ENCODE measurements around the gene FAM131A. TPM values are rescaled to one million over a fixed set of nuclear protein-coding genes. Genes with fewer than 3 reads are reported as not detected.
A peak's percentile ranks its signal among the peaks of the same experiment; 100 is the strongest.

Gene FAM131A
- total and polyA plus RNA-seq, 4 donors, result 0.81 to 5.7 (median 2.7) TPM

DNA sequence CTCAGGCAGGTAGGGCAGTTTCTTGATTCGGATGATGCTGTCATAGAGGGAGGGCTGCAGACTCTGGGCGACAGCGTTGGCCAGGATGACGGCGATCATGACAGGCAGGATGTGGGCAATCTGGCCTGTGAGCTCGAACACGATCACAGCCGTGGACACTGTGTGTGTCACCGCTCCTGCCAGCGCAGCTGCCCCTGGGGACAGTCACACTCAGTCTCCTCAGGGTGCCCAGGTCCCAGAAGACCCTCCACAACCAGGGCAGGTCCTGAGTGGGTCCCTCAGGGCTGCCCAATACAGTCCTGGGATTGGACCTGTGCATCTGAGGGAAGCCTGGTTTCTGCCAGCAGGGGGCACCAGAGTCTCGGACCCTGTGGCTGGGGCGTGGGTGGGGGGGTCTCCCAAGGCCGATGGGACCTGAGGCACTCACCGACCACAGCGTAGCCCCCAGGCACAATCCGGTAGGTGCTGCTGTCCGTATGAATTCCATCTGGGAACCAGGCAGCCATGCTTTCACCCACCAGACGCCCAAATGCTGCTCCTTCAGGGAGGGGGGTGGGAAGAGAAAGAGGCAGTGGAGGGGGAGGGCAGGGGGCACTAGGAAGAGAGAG, 16.8 kb downstream of the FAM131A start:
- no peak overlapping the region for H3K27ac ChIP-seq (ENCODE audit: low read depth in 1 of 2, low read length in 2 of 2)
- 52% methylated on average over 18 of the region's 18 CpGs for whole genome bisulfite sequencing
- peaks cover 8 to 21% (median 14%) of the 10 kb centered on the region in 4 donors for H3K4me1 ChIP-seq (ENCODE audit: control insufficient read depth in 4 of 4, insufficient read depth in 4 of 4, low read length in 3 of 4)
- no peaks in the 10 kb centered on the region for H3K36me3 ChIP-seq (ENCODE audit: control insufficient read depth in 4 of 4, insufficient read depth in 3 of 4, low read depth in 1 of 4, low read length in 3 of 4)
- TF ChIP-seq, protein P1, sequence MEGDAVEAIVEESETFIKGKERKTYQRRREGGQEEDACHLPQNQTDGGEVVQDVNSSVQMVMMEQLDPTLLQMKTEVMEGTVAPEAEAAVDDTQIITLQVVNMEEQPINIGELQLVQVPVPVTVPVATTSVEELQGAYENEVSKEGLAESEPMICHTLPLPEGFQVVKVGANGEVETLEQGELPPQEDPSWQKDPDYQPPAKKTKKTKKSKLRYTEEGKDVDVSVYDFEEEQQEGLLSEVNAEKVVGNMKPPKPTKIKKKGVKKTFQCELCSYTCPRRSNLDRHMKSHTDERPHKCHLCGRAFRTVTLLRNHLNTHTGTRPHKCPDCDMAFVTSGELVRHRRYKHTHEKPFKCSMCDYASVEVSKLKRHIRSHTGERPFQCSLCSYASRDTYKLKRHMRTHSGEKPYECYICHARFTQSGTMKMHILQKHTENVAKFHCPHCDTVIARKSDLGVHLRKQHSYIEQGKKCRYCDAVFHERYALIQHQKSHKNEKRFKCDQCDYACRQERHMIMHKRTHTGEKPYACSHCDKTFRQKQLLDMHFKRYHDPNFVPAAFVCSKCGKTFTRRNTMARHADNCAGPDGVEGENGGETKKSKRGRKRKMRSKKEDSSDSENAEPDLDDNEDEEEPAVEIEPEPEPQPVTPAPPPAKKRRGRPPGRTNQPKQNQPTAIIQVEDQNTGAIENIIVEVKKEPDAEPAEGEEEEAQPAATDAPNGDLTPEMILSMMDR (IDR thresholded peaks at IDR 0.05; ENCODE audit: low read depth, low read length, missing input control), result peak; percentile 56
- TF ChIP-seq TAF1 (conservative IDR thresholded peaks at IDR 0.05) (no peak), RAD21 (IDR thresholded peaks at IDR 0.05) (peak; percentile 54 to 77)
- H3K27me3 ChIP-seq (ENCODE audit: control insufficient read depth in 4 of 4, insufficient read depth in 4 of 4, low read length in 3 of 4), result no peaks in the 10 kb centered on the region
- peak; percentile 83 for DNase-seq (ENCODE audit: low spot score)
- H3K9me3 ChIP-seq (ENCODE audit: control insufficient read depth in 4 of 4, low read length in 3 of 4), result no peaks in the 10 kb centered on the region
- no peak overlapping the region for H3K9ac ChIP-seq (ENCODE audit: low read depth in 1 of 2, low read length in 2 of 2)
- H3K4me3 ChIP-seq (ENCODE audit: low read depth in 1 of 3, low read length in 3 of 3), result no peak overlapping the region

DNA sequence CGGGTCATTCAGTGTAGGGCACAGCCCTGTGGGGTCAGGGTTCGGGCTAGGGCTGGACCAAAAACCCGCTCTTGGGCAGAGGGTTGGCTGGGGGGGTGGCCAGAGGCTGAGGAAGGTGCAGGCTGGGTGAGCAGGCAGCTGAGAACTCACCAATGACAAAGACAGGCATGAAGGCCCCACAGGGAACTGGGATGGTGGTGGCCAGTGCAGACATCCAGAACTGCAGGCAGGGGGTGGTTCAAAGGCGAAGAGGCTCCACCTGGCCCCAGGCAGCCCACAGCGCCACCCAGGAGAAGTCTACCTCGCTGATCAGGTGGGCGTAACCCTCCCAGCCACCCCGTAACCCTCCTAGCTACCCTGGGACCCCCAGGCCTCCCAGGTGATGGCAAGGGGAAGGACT, 17.4 kb downstream of the FAM131A start:
- Histone ChIP-seq H3K9ac (ENCODE audit: low read depth in 1 of 2, low read length in 2 of 2) (no peak overlapping the region), H3K27me3 (ENCODE audit: control insufficient read depth in 4 of 4, insufficient read depth in 4 of 4, low read length in 3 of 4) (no peaks in the 10 kb centered on the region), H3K4me1 (ENCODE audit: control insufficient read depth in 4 of 4, insufficient read depth in 4 of 4, low read length in 3 of 4) (peaks cover 8 to 22% (median 14%) of the 10 kb centered on the region in 4 donors), H3K4me3 (ENCODE audit: low read depth in 1 of 3, low read length in 3 of 3) (no peak overlapping the region), H3K36me3 (ENCODE audit: control insufficient read depth in 4 of 4, insufficient read depth in 3 of 4, low read depth in 1 of 4, low read length in 3 of 4) (no peaks in the 10 kb centered on the region), H3K27ac (ENCODE audit: low read depth in 1 of 2, low read length in 2 of 2) (no peak overlapping the region), H3K9me3 (ENCODE audit: control insufficient read depth in 4 of 4, low read length in 3 of 4) (no peaks in the 10 kb centered on the region)
- DNase-seq (ENCODE audit: low spot score), result no peak
- 84% methylated on average over 8 of the region's 8 CpGs for WGBS
- TF ChIP-seq, protein P2, sequence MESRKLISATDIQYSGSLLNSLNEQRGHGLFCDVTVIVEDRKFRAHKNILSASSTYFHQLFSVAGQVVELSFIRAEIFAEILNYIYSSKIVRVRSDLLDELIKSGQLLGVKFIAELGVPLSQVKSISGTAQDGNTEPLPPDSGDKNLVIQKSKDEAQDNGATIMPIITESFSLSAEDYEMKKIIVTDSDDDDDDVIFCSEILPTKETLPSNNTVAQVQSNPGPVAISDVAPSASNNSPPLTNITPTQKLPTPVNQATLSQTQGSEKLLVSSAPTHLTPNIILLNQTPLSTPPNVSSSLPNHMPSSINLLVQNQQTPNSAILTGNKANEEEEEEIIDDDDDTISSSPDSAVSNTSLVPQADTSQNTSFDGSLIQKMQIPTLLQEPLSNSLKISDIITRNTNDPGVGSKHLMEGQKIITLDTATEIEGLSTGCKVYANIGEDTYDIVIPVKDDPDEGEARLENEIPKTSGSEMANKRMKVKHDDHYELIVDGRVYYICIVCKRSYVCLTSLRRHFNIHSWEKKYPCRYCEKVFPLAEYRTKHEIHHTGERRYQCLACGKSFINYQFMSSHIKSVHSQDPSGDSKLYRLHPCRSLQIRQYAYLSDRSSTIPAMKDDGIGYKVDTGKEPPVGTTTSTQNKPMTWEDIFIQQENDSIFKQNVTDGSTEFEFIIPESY (IDR thresholded peaks at IDR 0.05), result no peak

DNA sequence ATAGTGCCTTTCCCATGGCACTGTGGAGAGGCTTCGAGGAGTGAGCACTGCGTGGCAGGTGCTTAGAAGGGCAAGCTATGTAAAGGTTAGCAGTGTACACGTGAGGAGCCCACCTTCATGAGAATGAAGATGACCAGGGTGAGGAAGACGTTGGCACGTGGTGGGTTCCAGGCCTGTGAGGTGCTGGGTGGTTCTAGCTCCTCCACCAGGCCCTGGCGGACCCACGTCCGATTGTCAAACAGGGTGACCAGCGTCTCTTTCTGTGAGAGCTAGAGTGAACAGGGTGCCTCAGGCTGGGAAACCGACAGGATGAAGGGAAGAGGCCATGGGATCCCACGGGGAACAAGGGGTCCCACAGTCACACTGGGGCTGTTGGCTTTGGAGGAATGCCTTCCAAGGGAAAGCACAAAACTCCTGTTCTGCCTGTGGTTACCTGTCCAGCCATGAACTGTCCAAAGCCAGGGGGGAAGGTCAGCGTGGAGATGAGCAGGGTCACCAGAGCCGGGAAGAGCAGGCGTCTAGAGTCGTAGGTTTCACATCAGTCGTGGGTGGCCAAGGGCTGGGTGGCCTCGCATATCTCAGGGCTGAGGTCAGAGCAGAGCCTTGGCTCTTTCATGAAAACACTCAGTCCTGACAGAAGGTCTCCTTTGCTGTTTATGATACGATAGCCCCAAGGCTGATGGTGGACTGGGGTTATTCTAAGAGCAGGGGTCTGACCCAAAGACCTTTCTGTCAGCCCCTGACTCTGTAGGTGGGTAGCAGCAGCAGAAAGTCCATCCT, 18.1 kb downstream of the FAM131A start:
- 88% methylated on average over 18 of the region's 18 CpGs for WGBS
- Histone ChIP-seq H3K4me3 (ENCODE audit: low read depth in 1 of 3, low read length in 3 of 3) (no peak overlapping the region), H3K27me3 (ENCODE audit: control insufficient read depth in 4 of 4, insufficient read depth in 4 of 4, low read length in 3 of 4) (no peaks in the 10 kb centered on the region), H3K9ac (ENCODE audit: low read depth in 1 of 2, low read length in 2 of 2) (no peak overlapping the region), H3K27ac (ENCODE audit: low read depth in 1 of 2, low read length in 2 of 2) (no peak overlapping the region), H3K9me3 (ENCODE audit: control insufficient read depth in 4 of 4, low read length in 3 of 4) (no peaks in the 10 kb centered on the region), H3K4me1 (ENCODE audit: control insufficient read depth in 4 of 4, insufficient read depth in 4 of 4, low read length in 3 of 4) (peaks cover 8 to 22% (median 14%) of the 10 kb centered on the region in 4 donors), H3K36me3 (ENCODE audit: control insufficient read depth in 4 of 4, insufficient read depth in 3 of 4, low read depth in 1 of 4, low read length in 3 of 4) (no peaks in the 10 kb centered on the region)
- no peak for DNase-seq (ENCODE audit: low spot score)
- TF ChIP-seq YY1 (IDR thresholded peaks at IDR 0.05), result no peak
